GM12873 (cell line): ENCODE data around the gene PBX1.

Source experiments
- CTCF ChIP-seq: IDR thresholded peaks from 2 replicates; pipeline ENCODE4 v1.5.1; 2012; ENCODE audit warnings: low read depth, mild to moderate bottlenecking, moderate library complexity, low read length, control low read depth; ENCODE audit not compliant: insufficient read depth; ENCODE audit errors: missing control alignments

The PBX1 gene

GRCh38 chr1:164614316-164614715 lies 55.3 kb downstream of the PBX1 start:
- TF ChIP-seq CTCF = no peak

- TF ChIP-seq CTCF = peak; percentile 38
These were observed 58.6 kb downstream of the PBX1 start for GRCh38 chr1:164617377-164618201.

- no peak for TF ChIP-seq CTCF
These were observed 59.2 kb downstream of the PBX1 start for GRCh38 chr1:164618202-164618564.

- TF ChIP-seq CTCF = no peak
These were observed 60.2 kb downstream of the PBX1 start for GRCh38 chr1:164619006-164619784.

GRCh38 chr1:164622068-164622845 lies 63.3 kb downstream of the PBX1 start:
- TF ChIP-seq CTCF = no peak

GRCh38 chr1:164623805-164624204 lies 64.8 kb downstream of the PBX1 start:
- TF ChIP-seq CTCF = no peak

- TF ChIP-seq CTCF = no peak
These were observed 65.4 kb downstream of the PBX1 start for GRCh38 chr1:164624400-164624799.
